ENCODE results near the gene PEX13.

GRCh38 chr2:61085883-61086282 lies 68.4 kb downstream of the PEX13 start:
- TF ChIP-seq, protein P1, sequence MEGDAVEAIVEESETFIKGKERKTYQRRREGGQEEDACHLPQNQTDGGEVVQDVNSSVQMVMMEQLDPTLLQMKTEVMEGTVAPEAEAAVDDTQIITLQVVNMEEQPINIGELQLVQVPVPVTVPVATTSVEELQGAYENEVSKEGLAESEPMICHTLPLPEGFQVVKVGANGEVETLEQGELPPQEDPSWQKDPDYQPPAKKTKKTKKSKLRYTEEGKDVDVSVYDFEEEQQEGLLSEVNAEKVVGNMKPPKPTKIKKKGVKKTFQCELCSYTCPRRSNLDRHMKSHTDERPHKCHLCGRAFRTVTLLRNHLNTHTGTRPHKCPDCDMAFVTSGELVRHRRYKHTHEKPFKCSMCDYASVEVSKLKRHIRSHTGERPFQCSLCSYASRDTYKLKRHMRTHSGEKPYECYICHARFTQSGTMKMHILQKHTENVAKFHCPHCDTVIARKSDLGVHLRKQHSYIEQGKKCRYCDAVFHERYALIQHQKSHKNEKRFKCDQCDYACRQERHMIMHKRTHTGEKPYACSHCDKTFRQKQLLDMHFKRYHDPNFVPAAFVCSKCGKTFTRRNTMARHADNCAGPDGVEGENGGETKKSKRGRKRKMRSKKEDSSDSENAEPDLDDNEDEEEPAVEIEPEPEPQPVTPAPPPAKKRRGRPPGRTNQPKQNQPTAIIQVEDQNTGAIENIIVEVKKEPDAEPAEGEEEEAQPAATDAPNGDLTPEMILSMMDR (IDR thresholded peaks at IDR 0.05; ENCODE audit: low read depth, low read length, poor library complexity, severe bottlenecking), result no peak
- TF ChIP-seq EZH2phosphoT487 (IDR thresholded peaks at IDR 0.05; ENCODE audit: borderline replicate concordance, low read length), result no peak
